Upper lobe of right lung (tissue), 1 donor: Measurements from ENCODE around the gene CCDC18. TPM values are rescaled to one million over a fixed set of nuclear protein-coding genes. Genes with fewer than 3 reads are reported as not detected.

Experiments used
- ATAC-seq: fragments of 200-7000 bp; cut with Tn5 transposase; one replicate; pipeline ENCODE4 v1.9.1; 2020; ENCODE audit warnings: mild to moderate bottlenecking, moderate library complexity
- DNase-seq: peaks from one replicate; pipeline ENCODE4 v3.0.0-alpha.2; 2020
- H3K27ac ChIP-seq: fragments of 200-600 bp; one replicate; pipeline ENCODE4 v1.8.0; 2022
- H3K27me3 ChIP-seq: fragments of 200-600 bp; one replicate; pipeline ENCODE4 v1.8.0; 2022; ENCODE audit warnings: mild to moderate bottlenecking
- H3K36me3 ChIP-seq: fragments of 200-600 bp; one replicate; pipeline ENCODE4 v1.8.0; 2022
- H3K4me1 ChIP-seq: fragments of 200-600 bp; one replicate; pipeline ENCODE4 v1.8.0; 2022
- H3K4me3 ChIP-seq: fragments of 200-600 bp; one replicate; pipeline ENCODE4 v1.8.0; 2022; ENCODE audit warnings: mild to moderate bottlenecking
- H3K9me3 ChIP-seq: fragments of 200-600 bp; one replicate; pipeline ENCODE4 v1.8.0; 2022
- intact Hi-C: fragments of 100-400 bp; cut with DNase I; formaldehyde crosslinking; loops from one replicate; pipeline ENCODE4 v1.11.0; 2022
- total RNA-seq: library from RNA; stranded (reverse); fragmentation: NEBNext Ultra II Directional; extraction: Animal tissue kit (Norgen Biotek cat#: 25700); gene quantifications from one replicate; pipeline ENCODE4 v1.2.1, GENCODE V29; 2021
- TF ChIP-seq, protein P1 (sequence below): fragments of 200-600 bp; IDR thresholded peaks from one replicate; pipeline ENCODE4 v1.8.0; 2022; ENCODE audit warnings: antibody characterized with exemption
- donor health status: DM: no; HTN: yes; CAD: no; lungs with severe emphysema.

CCDC18 gene
- total RNA-seq, 1 donor from 2014 or later: 3.1 TPM

GRCh38 chr1:93140106-93140505, 40.4 kb upstream of the CCDC18 start:
- Histone ChIP-seq H3K27ac (no peak overlapping the region), H3K4me1 (no peaks in the 10 kb centered on the region), H3K4me3 (no peak overlapping the region), H3K27me3 (no peaks in the 10 kb centered on the region), H3K36me3 (peaks cover 29% of the 10 kb centered on the region), H3K9me3 (no peaks in the 10 kb centered on the region)
- TF ChIP-seq, protein P1, sequence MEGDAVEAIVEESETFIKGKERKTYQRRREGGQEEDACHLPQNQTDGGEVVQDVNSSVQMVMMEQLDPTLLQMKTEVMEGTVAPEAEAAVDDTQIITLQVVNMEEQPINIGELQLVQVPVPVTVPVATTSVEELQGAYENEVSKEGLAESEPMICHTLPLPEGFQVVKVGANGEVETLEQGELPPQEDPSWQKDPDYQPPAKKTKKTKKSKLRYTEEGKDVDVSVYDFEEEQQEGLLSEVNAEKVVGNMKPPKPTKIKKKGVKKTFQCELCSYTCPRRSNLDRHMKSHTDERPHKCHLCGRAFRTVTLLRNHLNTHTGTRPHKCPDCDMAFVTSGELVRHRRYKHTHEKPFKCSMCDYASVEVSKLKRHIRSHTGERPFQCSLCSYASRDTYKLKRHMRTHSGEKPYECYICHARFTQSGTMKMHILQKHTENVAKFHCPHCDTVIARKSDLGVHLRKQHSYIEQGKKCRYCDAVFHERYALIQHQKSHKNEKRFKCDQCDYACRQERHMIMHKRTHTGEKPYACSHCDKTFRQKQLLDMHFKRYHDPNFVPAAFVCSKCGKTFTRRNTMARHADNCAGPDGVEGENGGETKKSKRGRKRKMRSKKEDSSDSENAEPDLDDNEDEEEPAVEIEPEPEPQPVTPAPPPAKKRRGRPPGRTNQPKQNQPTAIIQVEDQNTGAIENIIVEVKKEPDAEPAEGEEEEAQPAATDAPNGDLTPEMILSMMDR: no peak
- intact Hi-C loops: no loop called here
- DNase-seq: no peak
- no peak for ATAC-seq

DNA sequence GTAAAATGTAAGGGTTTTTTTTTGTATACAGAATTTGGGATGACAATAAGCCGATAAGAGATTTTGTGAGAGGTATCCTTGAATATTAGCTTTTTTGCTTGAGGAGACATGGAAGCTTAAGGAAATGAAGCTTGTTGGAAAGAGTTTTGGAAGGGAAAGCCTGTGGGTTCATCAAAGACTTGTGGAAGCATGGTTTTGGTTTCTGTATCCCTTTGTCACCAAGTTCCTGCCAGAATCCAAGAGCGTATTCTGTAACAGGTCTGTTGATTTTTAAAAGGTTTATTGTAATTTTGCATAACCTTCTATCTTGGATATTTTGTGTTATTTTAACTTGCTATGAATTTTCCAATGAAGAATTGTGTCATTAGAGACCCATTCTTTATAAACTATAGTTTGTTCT, 38.4 kb upstream of the CCDC18 start:
- H3K36me3 ChIP-seq: peaks cover 8% of the 10 kb centered on the region
- no peak overlapping the region for H3K4me3 ChIP-seq
- no peak for ATAC-seq
- no peaks in the 10 kb centered on the region for H3K4me1 ChIP-seq
- no peak for DNase-seq
- H3K27me3 ChIP-seq: no peaks in the 10 kb centered on the region
- intact Hi-C loops: no loop called here
- TF ChIP-seq, protein P1: no peak
- no peaks in the 10 kb centered on the region for H3K9me3 ChIP-seq
- H3K27ac ChIP-seq: no peak overlapping the region

- intact Hi-C loops: no loop called here
- Histone ChIP-seq H3K9me3 (no peaks in the 10 kb centered on the region), H3K36me3 (peaks cover 4% of the 10 kb centered on the region), H3K27ac (no peak overlapping the region), H3K4me1 (no peaks in the 10 kb centered on the region), H3K4me3 (no peak overlapping the region), H3K27me3 (no peaks in the 10 kb centered on the region)
- DNase-seq (no peak), ATAC-seq (no peak)
- TF ChIP-seq, protein P1: no peak
Observed at GRCh38 chr1:93143136-93143535, 37.4 kb upstream of the CCDC18 start.

- DNase-seq: no peak
- no peak overlapping the region for H3K4me3 ChIP-seq
Observed at GRCh38 chr1:93143769-93144168, 36.8 kb upstream of the CCDC18 start.

DNA sequence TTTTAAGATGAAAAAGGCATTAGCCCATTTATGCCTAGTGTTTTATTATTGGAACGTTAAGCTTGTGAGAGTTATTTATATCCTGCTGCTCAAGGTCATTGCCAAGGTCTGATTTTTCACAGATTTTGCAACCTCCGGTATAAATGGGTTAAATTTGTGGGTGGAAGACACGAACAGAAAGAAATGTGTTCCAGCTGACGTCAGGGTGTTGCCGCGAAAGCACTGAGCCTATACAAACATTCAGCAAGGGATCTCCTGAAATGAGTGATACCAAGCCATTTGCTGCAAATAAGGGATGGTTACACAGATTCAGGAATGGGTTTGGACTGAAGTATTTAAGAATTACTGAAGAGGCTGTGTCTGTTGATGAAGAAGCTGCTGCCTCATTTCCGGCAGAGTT, 32.5 kb upstream of the CCDC18 start:
- DNase-seq (no peak), ATAC-seq (no peak)
- intact Hi-C loops: no loop called here
- H3K9me3 ChIP-seq: no peaks in the 10 kb centered on the region
- H3K36me3 ChIP-seq: peaks cover 46% of the 10 kb centered on the region
- TF ChIP-seq, protein P1: no peak
- H3K27ac ChIP-seq: no peak overlapping the region
- H3K4me3 ChIP-seq: no peak overlapping the region
- no peaks in the 10 kb centered on the region for H3K4me1 ChIP-seq
- no peaks in the 10 kb centered on the region for H3K27me3 ChIP-seq

More at GRCh38 chr1:93143769-93144168, 36.8 kb upstream of the CCDC18 start:
- Histone ChIP-seq H3K9me3 (no peaks in the 10 kb centered on the region), H3K27me3 (no peaks in the 10 kb centered on the region), H3K4me1 (no peaks in the 10 kb centered on the region), H3K27ac (no peak overlapping the region), H3K36me3 (peaks cover 10% of the 10 kb centered on the region)
- intact Hi-C loops: no loop called here
- TF ChIP-seq, protein P1: no peak
- no peak for ATAC-seq

DNA sequence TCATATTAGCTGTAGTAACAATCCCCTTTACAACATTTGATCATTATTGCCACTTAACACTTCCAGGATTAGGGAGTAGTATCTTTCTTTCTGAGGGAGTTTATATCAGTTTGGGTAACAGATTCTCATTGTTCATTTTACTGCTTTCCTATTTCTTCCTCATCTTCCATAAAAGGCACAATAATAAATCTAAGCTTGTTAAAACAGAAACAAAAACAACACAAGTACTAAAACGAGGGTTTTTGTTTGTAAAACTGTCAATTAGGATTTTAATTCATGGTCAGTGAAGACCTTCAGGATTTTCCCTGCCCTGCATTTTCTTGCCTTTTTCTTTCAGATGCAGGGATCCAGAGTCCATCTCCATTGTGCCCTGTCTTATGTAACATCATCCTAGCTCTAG, 29.8 kb upstream of the CCDC18 start:
- Histone ChIP-seq H3K27me3 (no peaks in the 10 kb centered on the region), H3K9me3 (no peaks in the 10 kb centered on the region), H3K27ac (no peak overlapping the region), H3K4me3 (no peak overlapping the region), H3K36me3 (peaks cover 72% of the 10 kb centered on the region), H3K4me1 (no peaks in the 10 kb centered on the region)
- TF ChIP-seq, protein P1: no peak
- no peak for ATAC-seq
- DNase-seq: no peak
- intact Hi-C loops: no loop called here
